K562 (cell line): ENCODE results near the gene CTXN1. TPM values are rescaled to one million over a fixed set of nuclear protein-coding genes. Genes with fewer than 3 reads are reported as not detected.
A peak's percentile ranks its signal among the peaks of the same experiment; 100 is the strongest.

ENCODE experiments used
- ATAC-seq: fragments of 200-7000 bp; cut with Tn5 transposase; 3 replicates; pipeline ENCODE4 v1.9.1; 2020; ENCODE audit warnings: moderate library complexity
- BruUV-seq: library from RNA; stranded (reverse); fragments of 400-500 nt; replicated peaks from 2 replicates; lab custom pipeline; 2021; lab: Mats Ljungman, UMichigan
- CTCF ChIA-PET: fragments of 300-600 bp; formaldehyde crosslinking; extraction: SDS; loops from one replicate; lab custom pipeline; 2021; ENCODE audit warnings: low intra/inter-chr PET ratio; lab: Yijun Ruan, JAX
- POLR2A ChIA-PET: fragments of 300-600, 350-650 bp; sonication (Branson Sonifier 250); formaldehyde crosslinking; extraction: SDS; loops from one replicate; lab custom pipeline; 2021; ENCODE audit warnings: antibody characterized with exemption, inconsistent platforms; lab: Yijun Ruan, JAX
- DNase-seq, 4 experiments: peaks; one replicate each; pipeline versions ENCODE4 v3.0.0 to v3.0.0-alpha.2; 2011 to 2018; ENCODE audit warnings: low spot score in 3 of 4, mixed read lengths in 3 of 4; ENCODE audit errors: extremely low read depth in 1 of 4
- FAIRE-seq: peaks from 2 replicates; lab custom pipeline; 2011; peaks lifted over from hg19 to GRCh38; lab: Jason Lieb, UNC
- H2AFZ ChIP-seq: 2 replicates; pipeline ENCODE4 v1.6.0; 2011; ENCODE audit warnings: low read depth, low read length, control low read depth, inconsistent platforms
- H3K27ac ChIP-seq: fragments of 200-600 bp; 3 replicates; pipeline ENCODE4 v1.8.0; 2011; ENCODE audit warnings: low read depth, mild to moderate bottlenecking, control low read depth, inconsistent platforms, low read length, moderate library complexity, mixed read lengths; ENCODE audit errors: extremely low read depth
- H3K27me3 ChIP-seq, 2 experiments: fragments of 300-600 bp in 1 of 2; 2 replicates in 1 of 2; 3 replicates in 1 of 2; pipeline versions ENCODE4 v1.6.0 to v1.8.0; 2011; ENCODE audit warnings: inconsistent platforms in 2 of 2, low read length in 2 of 2, mild to moderate bottlenecking in 1 of 2, mixed read lengths in 1 of 2, moderate library complexity in 1 of 2; ENCODE audit not compliant: control insufficient read depth in 2 of 2, insufficient read depth in 2 of 2
- H3K36me3 ChIP-seq: fragments of 300-600 bp; 3 replicates; pipeline ENCODE4 v1.8.0; 2011; ENCODE audit warnings: mild to moderate bottlenecking, low read length, inconsistent platforms; ENCODE audit not compliant: control insufficient read depth, insufficient read depth
- H3K4me1 ChIP-seq, 2 experiments: fragments of 200-600 bp in 1 of 2; replicated peaks in 1 of 2; 2 replicates in 1 of 2; 3 replicates in 1 of 2; pipeline versions ENCODE4 v1.5.1 to v1.8.0; 2011; ENCODE audit warnings: inconsistent platforms in 2 of 2, low read length in 2 of 2, mild to moderate bottlenecking in 1 of 2, mixed read lengths in 1 of 2, moderate library complexity in 1 of 2; ENCODE audit not compliant: control insufficient read depth in 2 of 2, insufficient read depth in 2 of 2
- H3K4me2 ChIP-seq: 2 replicates; pipeline ENCODE4 v1.6.1; 2011; ENCODE audit warnings: low read length, control low read depth, inconsistent platforms, mixed read lengths; ENCODE audit not compliant: insufficient read depth
- H3K4me3 ChIP-seq: fragments of 200-600 bp; sonication (generic), shearing (Covaris generic); 2 replicates; pipeline ENCODE4 v1.5.1; 2016; ENCODE audit warnings: control low read depth, inconsistent platforms
- H3K79me2 ChIP-seq: fragments of 200-600 bp; 3 replicates; pipeline ENCODE4 v1.8.0; 2011; ENCODE audit warnings: low read length, inconsistent platforms; ENCODE audit not compliant: control insufficient read depth, insufficient read depth
- H3K9ac ChIP-seq, 2 experiments: 2 replicates each; pipeline versions ENCODE4 v1.6.0 to v1.6.1; 2011; ENCODE audit warnings: low read depth in 2 of 2, low read length in 2 of 2, control low read depth in 1 of 2, inconsistent platforms in 1 of 2, mild to moderate bottlenecking in 1 of 2, mixed read lengths in 1 of 2; ENCODE audit not compliant: insufficient read depth in 1 of 2
- H3K9me1 ChIP-seq: one replicate; pipeline ENCODE4 v1.6.0; 2011; ENCODE audit warnings: inconsistent platforms, mild to moderate bottlenecking, low read length, moderate library complexity; ENCODE audit not compliant: control insufficient read depth, insufficient read depth
- H3K9me3 ChIP-seq: replicated peaks from 2 replicates; pipeline ENCODE4 v1.5.1; 2011; ENCODE audit warnings: low read depth, low read length, inconsistent platforms; ENCODE audit not compliant: control insufficient read depth, insufficient read depth
- H4K20me1 ChIP-seq: replicated peaks from 2 replicates; pipeline ENCODE4 v1.6.1; 2011; ENCODE audit warnings: low read length, inconsistent platforms, mixed read lengths; ENCODE audit not compliant: control insufficient read depth, insufficient read depth
- SETDB1 ChIP-seq: IDR thresholded peaks from one replicate; pipeline ENCODE4 v1.6.1; 2012; ENCODE audit warnings: low read length, control low read depth, inconsistent platforms
- ZKSCAN1 ChIP-seq: fragments of 150-350 bp; IDR thresholded peaks from 2 replicates; pipeline ENCODE4 v1.6.1; 2016; ENCODE audit warnings: low read depth, low read length
- ZNF121 ChIP-seq: sonication (generic); formaldehyde crosslinking; conservative IDR thresholded peaks from 2 replicates; pipeline ENCODE4 v1.8.0; 2022; ENCODE audit warnings: missing genetic modification reagents
- WGBS: fragments of 100-300 bp; shearing (Covaris generic); methylation state at CpG from one replicate; pipeline ENCODE4 v1.1.6; 2016; ENCODE audit warnings: low coverage, mixed read lengths; ENCODE audit not compliant: insufficient coverage; ENCODE audit errors: missing lambda C conversion rate; 5-methylcytosine and 5-hydroxymethylcytosine counted together
- in situ Hi-C: fragments of 300-500 bp; cut with MboI; formaldehyde crosslinking; loops from 4 replicates; pipeline ENCODE4 v1.15.0; 2018; ENCODE audit warnings: inconsistent platforms, mixed read lengths
- intact Hi-C: fragments of 100-400 bp; cut with micrococcal nuclease; formaldehyde crosslinking; loops from 2 replicates; pipeline ENCODE4 v1.14.2; 2022
- polyA plus RNA-seq, 8 experiments: library from polyadenylated mRNA; depleted of rRNA in 4 of 8; stranded (reverse) in 5 of 8; unstranded in 3 of 8; fragments of >200 nt; fragmentation: Nextera tagmentation in 2 of 8; fragmentation: Illumina TruSeq in 1 of 8; extraction: Ambion mirVana in 2 of 8; extraction: Trizol in 1 of 8; gene quantifications; 2 replicates each; pipeline versions ENCODE4 v1.2.1 to v1.2.3, GENCODE V29; 2011 to 2014; ENCODE audit warnings: inconsistent platforms in 1 of 8, missing spikeins in 1 of 8
- total RNA-seq, 7 experiments: library from RNA; depleted of rRNA in 6 of 7; stranded (reverse); fragments of >200 nt in 6 of 7; fragmentation: Illumina TruSeq in 2 of 7; extraction: Trizol in 2 of 7; gene quantifications; 2 replicates each; pipeline versions ENCODE4 v1.2.1 to v1.2.3, GENCODE V29; 2011 to 2021; ENCODE audit warnings: low replicate concordance in 1 of 7
- TF ChIP-seq, protein P1 (sequence below): fragments of 450-650 bp; IDR thresholded peaks from 2 replicates; pipeline ENCODE4 v1.6.1; 2016; ENCODE audit warnings: missing biosample characterization, missing genetic modification characterization

The CTXN1 gene
- total and polyA plus RNA-seq, 9 of the 15 experiments (the other 6 are each of a cell fraction or from before 2014, with no cell fraction given), result 0.15 to 37.4 (median 1.8) TPM; not detected in 2

DNA sequence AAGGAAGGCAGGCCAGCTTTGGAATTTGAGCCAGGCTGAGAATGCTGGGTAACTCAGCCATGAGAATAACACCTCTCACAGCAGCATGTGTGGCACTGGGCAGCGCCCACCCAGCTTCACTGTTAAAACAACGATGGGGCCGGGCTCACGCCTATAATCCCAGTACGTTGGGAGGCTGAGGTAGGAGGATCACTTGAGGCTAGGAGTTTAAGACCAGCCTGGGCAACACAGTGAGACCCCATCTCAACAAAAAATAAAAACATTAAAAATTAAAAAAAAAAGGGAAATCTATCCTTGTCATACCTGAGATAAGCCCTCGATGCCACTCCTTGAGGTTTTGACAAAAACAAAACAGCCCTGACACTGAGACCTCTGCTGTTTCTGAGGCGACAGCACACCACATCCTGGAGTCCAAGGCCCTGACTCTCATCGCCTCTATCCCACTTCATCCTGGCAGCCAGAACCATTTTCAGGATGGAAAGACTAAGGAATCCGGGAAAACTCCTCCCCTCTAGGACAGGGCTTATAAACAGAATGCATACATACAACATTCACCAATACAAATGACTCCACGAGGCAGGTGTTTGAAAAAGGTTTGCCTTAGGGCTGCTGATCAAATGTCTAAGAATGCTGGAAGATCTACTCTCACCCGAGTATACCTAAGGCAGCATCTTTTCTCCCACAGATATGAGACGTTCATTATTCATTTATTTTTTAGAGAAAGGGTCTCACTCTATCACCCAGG is 40.2 kb upstream of the CTXN1 start:
- no peak for ATAC-seq
- BruUV-seq, result no TSS peak
- WGBS, result 97% methylated on average over 12 of the region's 12 CpGs

More for the DNA sequence above, 40.2 kb upstream of the CTXN1 start:
- no peak overlapping the region for H3K4me3 ChIP-seq
- peaks cover 0 to 4% of the 10 kb centered on the region in 2 experiments; a peak in 2 of 5 replicates for H3K4me1 ChIP-seq
- H3K79me2 ChIP-seq, result no peaks in the 10 kb centered on the region
- H3K36me3 ChIP-seq, result peaks cover 94% of the 10 kb centered on the region; the same call in 2 of the 3 replicates
- no peak for TF ChIP-seq ZKSCAN1
- peak; percentile 73; the same call in 1 of the 2 replicates for TF ChIP-seq ZNF121 (CRISPR knock-in tag)
- TF ChIP-seq SETDB1, result no peak
- TF ChIP-seq, protein P1, sequence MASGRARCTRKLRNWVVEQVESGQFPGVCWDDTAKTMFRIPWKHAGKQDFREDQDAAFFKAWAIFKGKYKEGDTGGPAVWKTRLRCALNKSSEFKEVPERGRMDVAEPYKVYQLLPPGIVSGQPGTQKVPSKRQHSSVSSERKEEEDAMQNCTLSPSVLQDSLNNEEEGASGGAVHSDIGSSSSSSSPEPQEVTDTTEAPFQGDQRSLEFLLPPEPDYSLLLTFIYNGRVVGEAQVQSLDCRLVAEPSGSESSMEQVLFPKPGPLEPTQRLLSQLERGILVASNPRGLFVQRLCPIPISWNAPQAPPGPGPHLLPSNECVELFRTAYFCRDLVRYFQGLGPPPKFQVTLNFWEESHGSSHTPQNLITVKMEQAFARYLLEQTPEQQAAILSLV, result no peak
- ChIA-PET CTCF (no interaction called here), POLR2A (no interaction called here)
- no peaks in the 10 kb centered on the region for H3K9me3 ChIP-seq
- intact Hi-C loops (no loop called here), in situ Hi-C loops (no loop called here)
- no peak overlapping the region for H3K4me2 ChIP-seq
- no peak for FAIRE-seq
- DNase-seq, result no peak
- H4K20me1 ChIP-seq, result no peaks in the 10 kb centered on the region
- no peaks in the 10 kb centered on the region for H3K9me1 ChIP-seq
- H3K27ac ChIP-seq, result no peak overlapping the region
- peak overlapping the region in 1 of 2 experiments; percentile 20; a peak in 1 of 4 replicates for H3K9ac ChIP-seq
- H3K27me3 ChIP-seq, result no peaks in the 10 kb centered on the region
- no peak overlapping the region for H2AFZ ChIP-seq
